Measurements from ENCODE around the gene SLC10A6. TPM values are rescaled to one million over a fixed set of nuclear protein-coding genes. Genes with fewer than 3 reads are reported as not detected.

Gene SLC10A6
- total RNA-seq, 2 experiments from 2014 or later: not detected

DNA sequence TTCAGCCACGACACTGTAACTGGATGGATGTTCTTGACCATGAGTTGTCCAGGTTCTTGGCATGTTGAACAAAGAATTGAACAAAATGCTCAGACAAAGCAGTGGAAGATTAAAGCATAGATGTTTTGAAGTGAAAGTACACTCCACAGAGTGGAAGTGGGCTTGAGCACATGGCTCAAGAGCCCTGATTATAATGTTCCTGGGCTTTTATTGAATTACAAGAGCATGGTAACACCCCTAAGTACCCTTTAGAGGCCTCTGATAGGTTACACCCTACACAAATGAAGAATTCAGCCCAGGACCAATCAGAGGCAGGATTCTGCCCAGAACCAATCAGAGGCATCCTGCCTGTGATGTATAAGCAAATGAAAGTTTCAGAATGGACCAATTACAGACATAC lies 33.5 kb downstream of the SLC10A6 start:
- Mint-ChIP-seq H3K27ac (no peak overlapping the region), H3K36me3 (ENCODE audit: low read depth) (no peaks in the 10 kb centered on the region), H3K9me3 (no peaks in the 10 kb centered on the region), H3K4me1 (ENCODE audit: low read depth) (no peaks in the 10 kb centered on the region), H3K4me3 (no peak overlapping the region), H3K27me3 (no peaks in the 10 kb centered on the region)
- no peak for DNase-seq
- ChIA-PET POLR2A (no interaction called here), CTCF (no interaction called here)
- ATAC-seq (ENCODE audit: poor library complexity): no peak
- H3K36me3 ChIP-seq (ENCODE audit: insufficient read depth, low read length): no peaks in the 10 kb centered on the region
- TF ChIP-seq, protein P1, sequence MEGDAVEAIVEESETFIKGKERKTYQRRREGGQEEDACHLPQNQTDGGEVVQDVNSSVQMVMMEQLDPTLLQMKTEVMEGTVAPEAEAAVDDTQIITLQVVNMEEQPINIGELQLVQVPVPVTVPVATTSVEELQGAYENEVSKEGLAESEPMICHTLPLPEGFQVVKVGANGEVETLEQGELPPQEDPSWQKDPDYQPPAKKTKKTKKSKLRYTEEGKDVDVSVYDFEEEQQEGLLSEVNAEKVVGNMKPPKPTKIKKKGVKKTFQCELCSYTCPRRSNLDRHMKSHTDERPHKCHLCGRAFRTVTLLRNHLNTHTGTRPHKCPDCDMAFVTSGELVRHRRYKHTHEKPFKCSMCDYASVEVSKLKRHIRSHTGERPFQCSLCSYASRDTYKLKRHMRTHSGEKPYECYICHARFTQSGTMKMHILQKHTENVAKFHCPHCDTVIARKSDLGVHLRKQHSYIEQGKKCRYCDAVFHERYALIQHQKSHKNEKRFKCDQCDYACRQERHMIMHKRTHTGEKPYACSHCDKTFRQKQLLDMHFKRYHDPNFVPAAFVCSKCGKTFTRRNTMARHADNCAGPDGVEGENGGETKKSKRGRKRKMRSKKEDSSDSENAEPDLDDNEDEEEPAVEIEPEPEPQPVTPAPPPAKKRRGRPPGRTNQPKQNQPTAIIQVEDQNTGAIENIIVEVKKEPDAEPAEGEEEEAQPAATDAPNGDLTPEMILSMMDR (IDR thresholded peaks at IDR 0.05): no peak
- peaks cover 2 to 8% of the 10 kb centered on the region in 2 experiments for H3K9me3 ChIP-seq (ENCODE audit: control insufficient read depth in 1 of 2, insufficient read depth in 1 of 2, low read length in 2 of 2)
- no peak overlapping the region for H3K27ac ChIP-seq (ENCODE audit: low read depth in 1 of 2, low read length in 2 of 2)
- no peaks in the 10 kb centered on the region for H3K27me3 ChIP-seq (ENCODE audit: control insufficient read depth in 1 of 2, insufficient read depth in 2 of 2, low read length in 2 of 2)
- intact Hi-C loops (cut with DNase I, micrococcal nuclease): no loop called here
- no peak overlapping the region for H3K4me3 ChIP-seq (ENCODE audit: low read length)
- no peaks in the 10 kb centered on the region for H3K4me1 ChIP-seq (ENCODE audit: insufficient read depth, low read length)

DNA sequence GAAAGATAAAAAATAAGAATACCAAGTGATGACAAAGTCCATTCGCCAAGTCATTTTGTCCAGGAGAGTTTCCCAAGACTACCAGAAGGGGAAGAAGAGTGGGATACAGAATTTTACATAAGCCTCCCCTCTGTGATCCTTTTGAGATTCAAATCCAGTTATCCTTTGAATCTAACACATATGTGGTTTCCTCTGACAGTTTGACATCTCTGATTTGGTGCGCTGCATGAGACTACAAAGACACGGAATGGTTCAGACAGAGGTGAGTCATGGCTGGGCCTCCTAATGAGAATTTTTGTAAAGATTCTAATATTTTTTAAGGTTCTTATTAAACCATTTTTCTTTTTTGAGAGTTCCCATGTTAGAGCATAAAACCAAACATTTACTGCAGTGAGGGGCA lies 38.3 kb downstream of the SLC10A6 start:
- ChIA-PET POLR2A (no interaction called here), CTCF (no interaction called here)
- no peaks in the 10 kb centered on the region for H3K36me3 Mint-ChIP-seq (ENCODE audit: low read depth)
- Histone ChIP-seq H3K27me3 (ENCODE audit: control insufficient read depth in 1 of 2, insufficient read depth in 2 of 2, low read length in 2 of 2) (no peaks in the 10 kb centered on the region), H3K27ac (ENCODE audit: low read depth in 1 of 2, low read length in 2 of 2) (no peak overlapping the region), H3K9me3 (ENCODE audit: control insufficient read depth in 1 of 2, insufficient read depth in 1 of 2, low read length in 2 of 2) (peaks cover 2 to 4% of the 10 kb centered on the region in 2 experiments), H3K36me3 (ENCODE audit: insufficient read depth, low read length) (no peaks in the 10 kb centered on the region), H3K4me1 (ENCODE audit: insufficient read depth, low read length) (no peaks in the 10 kb centered on the region), H3K4me3 (ENCODE audit: low read length) (no peak overlapping the region)
- H3K4me1 Mint-ChIP-seq (ENCODE audit: low read depth): no peaks in the 10 kb centered on the region
- H3K9me3 Mint-ChIP-seq: no peaks in the 10 kb centered on the region
- no peaks in the 10 kb centered on the region for H3K27me3 Mint-ChIP-seq
- H3K4me3 Mint-ChIP-seq: no peak overlapping the region
- ATAC-seq (ENCODE audit: poor library complexity) (no peak), DNase-seq (no peak)
- TF ChIP-seq, protein P1 (IDR thresholded peaks at IDR 0.05): no peak
- no peak overlapping the region for H3K27ac Mint-ChIP-seq
- intact Hi-C loops (cut with DNase I, micrococcal nuclease): no loop called here

DNA sequence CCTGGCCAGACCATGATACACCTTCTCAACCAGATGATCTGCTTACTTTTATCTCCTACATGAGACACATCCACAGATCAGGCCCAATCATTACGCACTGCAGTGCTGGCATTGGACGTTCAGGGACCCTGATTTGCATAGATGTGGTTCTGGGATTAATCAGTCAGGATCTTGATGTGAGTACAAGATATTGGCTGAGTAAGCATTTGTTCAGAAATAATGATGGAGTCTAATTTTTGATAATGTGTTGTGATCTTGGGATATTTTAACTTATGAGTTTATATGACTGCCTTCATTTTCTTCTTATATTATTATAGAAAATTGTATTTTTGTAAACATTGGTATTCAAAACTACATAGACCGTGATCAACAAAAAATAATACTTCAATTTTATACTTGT lies 39.4 kb downstream of the SLC10A6 start:
- no peaks in the 10 kb centered on the region for H3K27me3 Mint-ChIP-seq
- Histone ChIP-seq H3K27me3 (ENCODE audit: control insufficient read depth in 1 of 2, insufficient read depth in 2 of 2, low read length in 2 of 2) (no peaks in the 10 kb centered on the region), H3K9me3 (ENCODE audit: control insufficient read depth in 1 of 2, insufficient read depth in 1 of 2, low read length in 2 of 2) (peaks cover 0 to 2% of the 10 kb centered on the region in 2 experiments), H3K36me3 (ENCODE audit: insufficient read depth, low read length) (no peaks in the 10 kb centered on the region), H3K27ac (ENCODE audit: low read depth in 1 of 2, low read length in 2 of 2) (no peak overlapping the region), H3K4me3 (ENCODE audit: low read length) (no peak overlapping the region), H3K4me1 (ENCODE audit: insufficient read depth, low read length) (no peaks in the 10 kb centered on the region)
- no peak overlapping the region for H3K4me3 Mint-ChIP-seq
- no peak overlapping the region for H3K27ac Mint-ChIP-seq
- TF ChIP-seq, protein P1 (IDR thresholded peaks at IDR 0.05): no peak
- no peaks in the 10 kb centered on the region for H3K36me3 Mint-ChIP-seq (ENCODE audit: low read depth)
- CTCF ChIA-PET: no interaction called here
- POLR2A ChIA-PET: no interaction called here
- H3K9me3 Mint-ChIP-seq: no peaks in the 10 kb centered on the region
- no peaks in the 10 kb centered on the region for H3K4me1 Mint-ChIP-seq (ENCODE audit: low read depth)
- DNase-seq (no peak), ATAC-seq (ENCODE audit: poor library complexity) (no peak)
- intact Hi-C loops (cut with DNase I, micrococcal nuclease): no loop called here
